GM23338 (cell line): ENCODE results near the gene IQGAP2. TPM values are rescaled to one million over a fixed set of nuclear protein-coding genes. Genes with fewer than 3 reads are reported as not detected.

Experiments
- ATAC-seq: fragments of 200-7000 bp; cut with Tn5 transposase; 3 replicates; pipeline ENCODE4 v1.9.1; 2020
- DNase-seq: peaks from one replicate; pipeline ENCODE4 v3.0.0-alpha.2; 2015; ENCODE audit warnings: low spot score
- H2AFZ ChIP-seq: fragments of 200-600 bp; sonication (generic); 2 replicates; pipeline ENCODE4 v1.8.0; 2016; ENCODE audit warnings: antibody characterized with exemption, mild to moderate bottlenecking, moderate library complexity
- H3F3A ChIP-seq: fragments of 200-600 bp; sonication (generic); replicated peaks from 2 replicates; pipeline ENCODE4 v1.8.0; 2017; ENCODE audit warnings: antibody characterized with exemption, mixed run types, low read depth
- H3K27ac ChIP-seq: fragments of 200-600 bp; sonication (generic); 2 replicates; pipeline ENCODE4 v1.6.1; 2016; ENCODE audit warnings: low read depth
- H3K27me3 ChIP-seq: fragments of 200-600 bp; sonication (generic); 2 replicates; pipeline ENCODE4 v1.8.0; 2016; ENCODE audit warnings: mild to moderate bottlenecking, mixed run types, moderate library complexity; ENCODE audit not compliant: insufficient read depth
- H3K36me3 ChIP-seq: fragments of 200-600 bp; sonication (generic); 2 replicates; pipeline ENCODE4 v1.8.0; 2016; ENCODE audit warnings: mild to moderate bottlenecking; ENCODE audit not compliant: insufficient read depth
- H3K4me1 ChIP-seq: fragments of 200-600 bp; sonication (generic); 2 replicates; pipeline ENCODE4 v1.8.0; 2016; ENCODE audit warnings: mild to moderate bottlenecking, moderate library complexity; ENCODE audit not compliant: insufficient read depth
- H3K4me2 ChIP-seq: fragments of 200-600 bp; sonication (generic); 2 replicates; pipeline ENCODE4 v1.7.1; 2017; ENCODE audit warnings: mixed run types
- H3K4me3 ChIP-seq: fragments of 200-600 bp; sonication (generic); 2 replicates; pipeline ENCODE4 v1.6.1; 2016; ENCODE audit warnings: mixed run types
- H3K79me2 ChIP-seq: fragments of 200-600 bp; sonication (generic); replicated peaks from 2 replicates; pipeline ENCODE4 v1.8.0; 2017; ENCODE audit warnings: mild to moderate bottlenecking; ENCODE audit not compliant: insufficient read depth
- H3K9me2 ChIP-seq: fragments of 200-600 bp; sonication (generic); 2 replicates; pipeline ENCODE4 v1.8.0; 2017; ENCODE audit not compliant: insufficient read depth
- H4K20me1 ChIP-seq: fragments of 200-600 bp; sonication (generic); replicated peaks from 2 replicates; pipeline ENCODE4 v1.8.0; 2017; ENCODE audit warnings: mild to moderate bottlenecking; ENCODE audit not compliant: insufficient read depth
- H3K27ac Mint-ChIP-seq: 2 replicates; pipeline ENCODE4 v1.8.0; 2020; ENCODE audit warnings: inconsistent platforms, mild to moderate bottlenecking, moderate library complexity, mixed read lengths
- H3K27me3 Mint-ChIP-seq: 3 replicates; pipeline ENCODE4 v1.8.0; 2022; ENCODE audit warnings: low read depth, mild to moderate bottlenecking, moderate library complexity, mixed read lengths, inconsistent platforms; ENCODE audit not compliant: insufficient read depth, poor library complexity
- H3K36me3 Mint-ChIP-seq: 3 replicates; pipeline ENCODE4 v1.8.0; 2021; ENCODE audit warnings: low read depth, mild to moderate bottlenecking, inconsistent platforms, moderate library complexity, mixed read lengths
- H3K4me1 Mint-ChIP-seq: 3 replicates; pipeline ENCODE4 v1.8.0; 2020; ENCODE audit warnings: mild to moderate bottlenecking, inconsistent platforms, mixed read lengths
- H3K4me3 Mint-ChIP-seq: 3 replicates; pipeline ENCODE4 v1.8.0; 2021; ENCODE audit warnings: moderate library complexity, mild to moderate bottlenecking, inconsistent platforms, mixed read lengths
- H3K9me3 Mint-ChIP-seq: 3 replicates; pipeline ENCODE4 v1.8.0; 2020; ENCODE audit warnings: moderate library complexity, mild to moderate bottlenecking, inconsistent platforms, mixed read lengths
- CREB1 ChIP-seq: fragments of 250-450 bp; sonication (Bioruptor Pico); IDR thresholded peaks from 2 replicates; pipeline ENCODE4 v1.5.0; 2020; ENCODE audit warnings: low read depth, mild to moderate bottlenecking, moderate library complexity
- EZH2 ChIP-seq: fragments of 200-600 bp; sonication (generic); IDR thresholded peaks from one replicate; pipeline ENCODE4 v1.8.0; 2017; ENCODE audit warnings: antibody characterized with exemption, mild to moderate bottlenecking, low read depth; ENCODE audit not compliant: unreplicated experiment
- EZH2phosphoT487 ChIP-seq: fragments of 200-600 bp; sonication (generic); IDR thresholded peaks from one replicate; pipeline ENCODE4 v1.8.1; 2018; ENCODE audit warnings: antibody characterized with exemption; ENCODE audit not compliant: unreplicated experiment
- JUNB ChIP-seq: IDR thresholded peaks from one replicate; pipeline ENCODE4 v1.6.1; 2016; ENCODE audit warnings: antibody characterized with exemption; ENCODE audit not compliant: unreplicated experiment
- POLR2AphosphoS5 ChIP-seq: IDR thresholded peaks from 2 replicates; pipeline ENCODE4 v1.6.1; 2016; ENCODE audit warnings: antibody characterized with exemption, low read depth
- STAT1 ChIP-seq: IDR thresholded peaks from one replicate; pipeline ENCODE4 v1.6.1; 2016; ENCODE audit warnings: antibody characterized with exemption; ENCODE audit not compliant: unreplicated experiment
- ZNF114 ChIP-seq: fragments of 250-450 bp; sonication (Bioruptor Pico); IDR thresholded peaks from 2 replicates; pipeline ENCODE4 v1.5.0; 2020; ENCODE audit warnings: mild to moderate bottlenecking, moderate library complexity
- ZNF331 ChIP-seq: fragments of 250-450 bp; sonication (Bioruptor Pico); IDR thresholded peaks from 2 replicates; pipeline ENCODE4 v1.5.0; 2020; ENCODE audit warnings: low read depth, mild to moderate bottlenecking, moderate library complexity
- polyA plus RNA-seq: library from polyadenylated mRNA; unstranded; fragments of >200 nt; fragmentation: Nextera tagmentation; extraction: Ambion mirVana; gene quantifications from 2 replicates; pipeline ENCODE4 v1.2.1, GENCODE V29; 2016
- total RNA-seq: library from RNA; depleted of rRNA; stranded (reverse); fragments of >200 nt; shearing (Covaris generic); gene quantifications from 2 replicates; pipeline ENCODE4 v1.2.3, GENCODE V29; 2014
- TF ChIP-seq, protein P1 (sequence below): fragments of 250-450 bp; sonication (Bioruptor Pico); IDR thresholded peaks from 2 replicates; pipeline ENCODE4 v1.5.0; 2020; ENCODE audit warnings: mild to moderate bottlenecking, moderate library complexity
- TF ChIP-seq, protein P2 (sequence below), 2 experiments: fragments of 200-600 bp in 1 of 2; sonication (generic) in 1 of 2; conservative IDR thresholded peaks; 2 replicates each; pipeline versions ENCODE4 v1.5.1 to v1.6.1; 2016 to 2017; ENCODE audit warnings: antibody characterized with exemption in 2 of 2, low read depth in 2 of 2, mild to moderate bottlenecking in 2 of 2, moderate library complexity in 1 of 2
- TF ChIP-seq, protein P3 (sequence below): IDR thresholded peaks from one replicate; pipeline ENCODE4 v1.6.1; 2018; ENCODE audit warnings: antibody characterized with exemption; ENCODE audit not compliant: unreplicated experiment
- TF ChIP-seq, protein P4 (sequence below): IDR thresholded peaks from 2 replicates; pipeline ENCODE4 v1.6.1; 2016; ENCODE audit warnings: antibody characterized with exemption

Gene IQGAP2
- total and polyA plus RNA-seq, 2 experiments from 2014 or later, result 60.0 to 86.5 TPM

DNA sequence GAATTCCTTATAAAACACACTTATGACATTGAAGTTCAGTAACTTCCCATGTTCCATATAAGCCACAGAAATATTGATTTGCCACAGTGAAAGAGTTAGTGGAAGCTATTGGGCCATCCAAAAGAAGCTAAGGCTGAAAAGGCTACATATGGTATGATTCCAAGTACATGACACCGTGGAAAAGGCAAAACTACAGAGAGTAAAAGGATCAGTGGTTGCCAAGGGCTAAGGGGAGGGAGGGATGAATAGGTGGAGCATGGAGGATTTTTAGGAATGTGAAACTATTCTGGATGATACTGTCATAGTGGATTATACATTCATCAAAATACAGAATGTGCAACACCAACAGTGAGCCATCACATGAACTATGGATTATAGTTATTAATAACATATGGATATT is 110.4 kb downstream of the IQGAP2 start:
- DNase-seq, result no peak
- H3K9me2 ChIP-seq, result no peaks in the 10 kb centered on the region
- no peak overlapping the region for H2AFZ ChIP-seq
- no peak for ATAC-seq
- no peaks in the 10 kb centered on the region for H3F3A ChIP-seq
- Mint-ChIP-seq H3K4me1 (peaks cover 25% of the 10 kb centered on the region), H3K9me3 (peaks cover 12% of the 10 kb centered on the region), H3K27ac (peak overlapping the region; percentile 67; the same call in 1 of the 2 replicates), H3K4me3 (no peak overlapping the region), H3K36me3 (peaks cover 18% of the 10 kb centered on the region), H3K27me3 (no peaks in the 10 kb centered on the region)
- no peaks in the 10 kb centered on the region for H3K27me3 ChIP-seq
- no peak overlapping the region for H3K4me2 ChIP-seq
- H4K20me1 ChIP-seq, result no peaks in the 10 kb centered on the region
- H3K4me1 ChIP-seq, result peaks cover 23% of the 10 kb centered on the region
- H3K79me2 ChIP-seq, result no peaks in the 10 kb centered on the region
- no peak overlapping the region for H3K4me3 ChIP-seq
- no peak overlapping the region for H3K27ac ChIP-seq
- no peaks in the 10 kb centered on the region for H3K36me3 ChIP-seq
- TF ChIP-seq, protein P1, sequence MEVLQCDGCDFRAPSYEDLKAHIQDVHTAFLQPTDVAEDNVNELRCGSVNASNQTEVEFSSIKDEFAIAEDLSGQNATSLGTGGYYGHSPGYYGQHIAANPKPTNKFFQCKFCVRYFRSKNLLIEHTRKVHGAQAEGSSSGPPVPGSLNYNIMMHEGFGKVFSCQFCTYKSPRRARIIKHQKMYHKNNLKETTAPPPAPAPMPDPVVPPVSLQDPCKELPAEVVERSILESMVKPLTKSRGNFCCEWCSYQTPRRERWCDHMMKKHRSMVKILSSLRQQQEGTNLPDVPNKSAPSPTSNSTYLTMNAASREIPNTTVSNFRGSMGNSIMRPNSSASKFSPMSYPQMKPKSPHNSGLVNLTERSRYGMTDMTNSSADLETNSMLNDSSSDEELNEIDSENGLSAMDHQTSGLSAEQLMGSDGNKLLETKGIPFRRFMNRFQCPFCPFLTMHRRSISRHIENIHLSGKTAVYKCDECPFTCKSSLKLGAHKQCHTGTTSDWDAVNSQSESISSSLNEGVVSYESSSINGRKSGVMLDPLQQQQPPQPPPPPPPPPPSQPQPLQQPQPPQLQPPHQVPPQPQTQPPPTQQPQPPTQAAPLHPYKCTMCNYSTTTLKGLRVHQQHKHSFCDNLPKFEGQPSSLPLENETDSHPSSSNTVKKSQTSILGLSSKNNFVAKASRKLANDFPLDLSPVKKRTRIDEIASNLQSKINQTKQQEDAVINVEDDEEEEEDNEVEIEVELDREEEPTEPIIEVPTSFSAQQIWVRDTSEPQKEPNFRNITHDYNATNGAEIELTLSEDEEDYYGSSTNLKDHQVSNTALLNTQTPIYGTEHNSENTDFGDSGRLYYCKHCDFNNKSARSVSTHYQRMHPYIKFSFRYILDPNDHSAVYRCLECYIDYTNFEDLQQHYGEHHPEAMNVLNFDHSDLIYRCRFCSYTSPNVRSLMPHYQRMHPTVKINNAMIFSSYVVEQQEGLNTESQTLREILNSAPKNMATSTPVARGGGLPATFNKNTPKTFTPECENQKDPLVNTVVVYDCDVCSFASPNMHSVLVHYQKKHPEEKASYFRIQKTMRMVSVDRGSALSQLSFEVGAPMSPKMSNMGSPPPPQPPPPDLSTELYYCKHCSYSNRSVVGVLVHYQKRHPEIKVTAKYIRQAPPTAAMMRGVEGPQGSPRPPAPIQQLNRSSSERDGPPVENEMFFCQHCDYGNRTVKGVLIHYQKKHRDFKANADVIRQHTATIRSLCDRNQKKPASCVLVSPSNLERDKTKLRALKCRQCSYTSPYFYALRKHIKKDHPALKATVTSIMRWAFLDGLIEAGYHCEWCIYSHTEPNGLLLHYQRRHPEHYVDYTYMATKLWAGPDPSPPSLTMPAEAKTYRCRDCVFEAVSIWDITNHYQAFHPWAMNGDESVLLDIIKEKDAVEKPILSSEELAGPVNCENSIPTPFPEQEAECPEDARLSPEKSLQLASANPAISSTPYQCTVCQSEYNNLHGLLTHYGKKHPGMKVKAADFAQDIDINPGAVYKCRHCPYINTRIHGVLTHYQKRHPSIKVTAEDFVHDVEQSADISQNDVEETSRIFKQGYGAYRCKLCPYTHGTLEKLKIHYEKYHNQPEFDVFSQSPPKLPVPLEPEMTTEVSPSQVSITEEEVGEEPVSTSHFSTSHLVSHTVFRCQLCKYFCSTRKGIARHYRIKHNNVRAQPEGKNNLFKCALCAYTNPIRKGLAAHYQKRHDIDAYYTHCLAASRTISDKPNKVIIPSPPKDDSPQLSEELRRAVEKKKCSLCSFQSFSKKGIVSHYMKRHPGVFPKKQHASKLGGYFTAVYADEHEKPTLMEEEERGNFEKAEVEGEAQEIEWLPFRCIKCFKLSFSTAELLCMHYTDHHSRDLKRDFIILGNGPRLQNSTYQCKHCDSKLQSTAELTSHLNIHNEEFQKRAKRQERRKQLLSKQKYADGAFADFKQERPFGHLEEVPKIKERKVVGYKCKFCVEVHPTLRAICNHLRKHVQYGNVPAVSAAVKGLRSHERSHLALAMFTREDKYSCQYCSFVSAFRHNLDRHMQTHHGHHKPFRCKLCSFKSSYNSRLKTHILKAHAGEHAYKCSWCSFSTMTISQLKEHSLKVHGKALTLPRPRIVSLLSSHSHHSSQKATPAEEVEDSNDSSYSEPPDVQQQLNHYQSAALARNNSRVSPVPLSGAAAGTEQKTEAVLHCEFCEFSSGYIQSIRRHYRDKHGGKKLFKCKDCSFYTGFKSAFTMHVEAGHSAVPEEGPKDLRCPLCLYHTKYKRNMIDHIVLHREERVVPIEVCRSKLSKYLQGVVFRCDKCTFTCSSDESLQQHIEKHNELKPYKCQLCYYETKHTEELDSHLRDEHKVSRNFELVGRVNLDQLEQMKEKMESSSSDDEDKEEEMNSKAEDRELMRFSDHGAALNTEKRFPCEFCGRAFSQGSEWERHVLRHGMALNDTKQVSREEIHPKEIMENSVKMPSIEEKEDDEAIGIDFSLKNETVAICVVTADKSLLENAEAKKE (CRISPR knock-in tag), result no peak
- no peak for TF ChIP-seq CREB1 (CRISPR knock-in tag)
- no peak for TF ChIP-seq ZNF114 (CRISPR knock-in tag)
- TF ChIP-seq POLR2AphosphoS5, result no peak
- TF ChIP-seq, protein P2, sequence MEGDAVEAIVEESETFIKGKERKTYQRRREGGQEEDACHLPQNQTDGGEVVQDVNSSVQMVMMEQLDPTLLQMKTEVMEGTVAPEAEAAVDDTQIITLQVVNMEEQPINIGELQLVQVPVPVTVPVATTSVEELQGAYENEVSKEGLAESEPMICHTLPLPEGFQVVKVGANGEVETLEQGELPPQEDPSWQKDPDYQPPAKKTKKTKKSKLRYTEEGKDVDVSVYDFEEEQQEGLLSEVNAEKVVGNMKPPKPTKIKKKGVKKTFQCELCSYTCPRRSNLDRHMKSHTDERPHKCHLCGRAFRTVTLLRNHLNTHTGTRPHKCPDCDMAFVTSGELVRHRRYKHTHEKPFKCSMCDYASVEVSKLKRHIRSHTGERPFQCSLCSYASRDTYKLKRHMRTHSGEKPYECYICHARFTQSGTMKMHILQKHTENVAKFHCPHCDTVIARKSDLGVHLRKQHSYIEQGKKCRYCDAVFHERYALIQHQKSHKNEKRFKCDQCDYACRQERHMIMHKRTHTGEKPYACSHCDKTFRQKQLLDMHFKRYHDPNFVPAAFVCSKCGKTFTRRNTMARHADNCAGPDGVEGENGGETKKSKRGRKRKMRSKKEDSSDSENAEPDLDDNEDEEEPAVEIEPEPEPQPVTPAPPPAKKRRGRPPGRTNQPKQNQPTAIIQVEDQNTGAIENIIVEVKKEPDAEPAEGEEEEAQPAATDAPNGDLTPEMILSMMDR (conservative IDR thresholded peaks at IDR 0.05; ENCODE audit: low read depth in 2 of 2), result no peak
- TF ChIP-seq, protein P3, sequence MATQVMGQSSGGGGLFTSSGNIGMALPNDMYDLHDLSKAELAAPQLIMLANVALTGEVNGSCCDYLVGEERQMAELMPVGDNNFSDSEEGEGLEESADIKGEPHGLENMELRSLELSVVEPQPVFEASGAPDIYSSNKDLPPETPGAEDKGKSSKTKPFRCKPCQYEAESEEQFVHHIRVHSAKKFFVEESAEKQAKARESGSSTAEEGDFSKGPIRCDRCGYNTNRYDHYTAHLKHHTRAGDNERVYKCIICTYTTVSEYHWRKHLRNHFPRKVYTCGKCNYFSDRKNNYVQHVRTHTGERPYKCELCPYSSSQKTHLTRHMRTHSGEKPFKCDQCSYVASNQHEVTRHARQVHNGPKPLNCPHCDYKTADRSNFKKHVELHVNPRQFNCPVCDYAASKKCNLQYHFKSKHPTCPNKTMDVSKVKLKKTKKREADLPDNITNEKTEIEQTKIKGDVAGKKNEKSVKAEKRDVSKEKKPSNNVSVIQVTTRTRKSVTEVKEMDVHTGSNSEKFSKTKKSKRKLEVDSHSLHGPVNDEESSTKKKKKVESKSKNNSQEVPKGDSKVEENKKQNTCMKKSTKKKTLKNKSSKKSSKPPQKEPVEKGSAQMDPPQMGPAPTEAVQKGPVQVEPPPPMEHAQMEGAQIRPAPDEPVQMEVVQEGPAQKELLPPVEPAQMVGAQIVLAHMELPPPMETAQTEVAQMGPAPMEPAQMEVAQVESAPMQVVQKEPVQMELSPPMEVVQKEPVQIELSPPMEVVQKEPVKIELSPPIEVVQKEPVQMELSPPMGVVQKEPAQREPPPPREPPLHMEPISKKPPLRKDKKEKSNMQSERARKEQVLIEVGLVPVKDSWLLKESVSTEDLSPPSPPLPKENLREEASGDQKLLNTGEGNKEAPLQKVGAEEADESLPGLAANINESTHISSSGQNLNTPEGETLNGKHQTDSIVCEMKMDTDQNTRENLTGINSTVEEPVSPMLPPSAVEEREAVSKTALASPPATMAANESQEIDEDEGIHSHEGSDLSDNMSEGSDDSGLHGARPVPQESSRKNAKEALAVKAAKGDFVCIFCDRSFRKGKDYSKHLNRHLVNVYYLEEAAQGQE, result no peak
- no peak for TF ChIP-seq ZNF331
- TF ChIP-seq JUNB, result no peak
- TF ChIP-seq, protein P4, sequence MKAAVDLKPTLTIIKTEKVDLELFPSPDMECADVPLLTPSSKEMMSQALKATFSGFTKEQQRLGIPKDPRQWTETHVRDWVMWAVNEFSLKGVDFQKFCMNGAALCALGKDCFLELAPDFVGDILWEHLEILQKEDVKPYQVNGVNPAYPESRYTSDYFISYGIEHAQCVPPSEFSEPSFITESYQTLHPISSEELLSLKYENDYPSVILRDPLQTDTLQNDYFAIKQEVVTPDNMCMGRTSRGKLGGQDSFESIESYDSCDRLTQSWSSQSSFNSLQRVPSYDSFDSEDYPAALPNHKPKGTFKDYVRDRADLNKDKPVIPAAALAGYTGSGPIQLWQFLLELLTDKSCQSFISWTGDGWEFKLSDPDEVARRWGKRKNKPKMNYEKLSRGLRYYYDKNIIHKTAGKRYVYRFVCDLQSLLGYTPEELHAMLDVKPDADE, result no peak
- TF ChIP-seq STAT1, result no peak
- TF ChIP-seq EZH2, result no peak
- TF ChIP-seq EZH2phosphoT487, result no peak
